ENCODE results near the gene CACHD1. TPM values are rescaled to one million over a fixed set of nuclear protein-coding genes. Genes with fewer than 3 reads are reported as not detected.

CACHD1 gene
- polyA plus RNA-seq, 3 donors, result 3.5 to 9.1 (median 7.6) TPM

DNA sequence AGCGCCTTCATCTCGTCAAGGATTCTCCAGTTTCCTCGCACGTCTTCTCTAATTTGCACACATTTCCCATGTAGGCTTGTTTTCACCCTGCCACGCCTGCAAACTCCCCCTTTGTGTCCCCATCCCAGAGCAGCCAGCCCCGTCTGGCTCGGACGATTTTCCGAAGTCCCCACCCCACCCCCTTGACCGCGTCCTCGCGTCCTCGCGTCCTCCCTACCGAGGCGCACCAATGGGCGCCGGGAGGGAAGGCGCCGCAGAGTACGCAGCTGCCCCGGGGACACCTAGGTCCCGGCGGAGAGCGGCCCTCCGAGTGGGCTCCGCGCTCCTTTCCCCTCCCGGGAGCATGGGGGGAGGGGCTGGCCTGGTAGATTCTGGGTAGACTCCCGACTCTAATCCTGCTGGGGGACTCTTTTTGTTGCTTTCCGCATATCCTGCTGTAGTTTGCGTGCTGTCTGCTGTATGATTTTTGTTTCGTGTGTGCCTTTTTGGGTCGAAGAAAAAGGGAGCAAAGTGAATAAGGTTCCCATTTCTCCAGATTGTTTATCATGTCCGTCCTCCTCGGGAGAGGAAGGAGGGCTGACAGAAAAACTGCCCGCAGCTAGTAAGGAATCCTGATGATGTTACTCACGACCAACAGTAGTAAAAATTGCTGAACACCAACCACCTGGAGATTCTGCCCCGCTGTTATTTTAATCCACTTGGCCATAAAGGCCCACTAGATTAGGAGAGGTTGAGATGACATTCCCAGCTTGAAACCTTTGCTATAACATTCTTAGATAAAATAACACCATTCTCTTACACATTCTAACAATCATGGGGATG, 1.5 kb downstream of the CACHD1 start:
- 1 to 2% (median 2%) methylated on average over 40 of the region's 40 CpGs for WGBS, 3 donors

DNA sequence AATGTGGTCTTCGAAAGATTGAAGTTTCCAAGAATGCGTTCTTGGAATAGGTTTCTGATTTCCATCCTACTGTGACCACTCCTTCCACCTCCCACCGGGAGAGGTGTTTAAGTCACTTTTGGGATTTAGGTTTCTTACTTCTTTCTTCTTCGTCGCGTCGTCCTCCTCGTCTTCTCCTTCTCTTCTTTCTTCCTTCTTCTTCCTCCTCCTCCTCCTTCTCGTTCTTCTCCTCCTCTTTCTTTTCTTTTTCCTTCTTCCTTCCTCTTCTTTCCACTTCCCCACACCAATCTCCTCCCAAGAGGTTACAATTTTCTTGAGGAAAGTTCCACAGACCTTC, 2.1 kb downstream of the CACHD1 start:
- WGBS, 3 donors, result 38 to 45% (median 44%) methylated on average over 9 of the region's 9 CpGs
- no peak overlapping the region for H3K27ac ChIP-seq (ENCODE audit: low read depth, low read length)

More for the DNA sequence above, 1.5 kb downstream of the CACHD1 start:
- no peak overlapping the region for H3K27ac ChIP-seq (ENCODE audit: low read depth, low read length)

DNA sequence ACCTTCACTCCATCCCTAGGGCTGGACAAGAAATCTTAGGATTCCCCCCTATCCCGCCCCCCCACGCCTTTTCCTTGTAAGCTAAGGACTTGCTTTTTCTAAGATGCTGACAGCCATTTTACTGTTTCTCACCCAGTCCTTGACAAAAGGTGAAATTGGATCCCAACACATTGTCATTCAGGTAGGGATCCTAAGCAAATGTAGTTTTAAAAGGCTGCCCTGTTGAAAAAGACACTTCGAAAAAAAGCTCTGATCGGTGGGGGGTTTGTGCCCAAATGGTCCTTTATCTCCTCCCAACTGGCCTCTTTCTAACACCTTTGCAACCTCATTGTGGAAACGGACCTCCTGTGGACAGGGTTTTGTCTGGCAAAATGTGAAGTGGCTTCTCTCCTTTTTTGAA, 2.9 kb downstream of the CACHD1 start:
- H3K27ac ChIP-seq (ENCODE audit: low read depth, low read length), result no peak overlapping the region
- 86 to 94% (median 88%) methylated on average over 5 of the region's 5 CpGs for WGBS, 3 donors

DNA sequence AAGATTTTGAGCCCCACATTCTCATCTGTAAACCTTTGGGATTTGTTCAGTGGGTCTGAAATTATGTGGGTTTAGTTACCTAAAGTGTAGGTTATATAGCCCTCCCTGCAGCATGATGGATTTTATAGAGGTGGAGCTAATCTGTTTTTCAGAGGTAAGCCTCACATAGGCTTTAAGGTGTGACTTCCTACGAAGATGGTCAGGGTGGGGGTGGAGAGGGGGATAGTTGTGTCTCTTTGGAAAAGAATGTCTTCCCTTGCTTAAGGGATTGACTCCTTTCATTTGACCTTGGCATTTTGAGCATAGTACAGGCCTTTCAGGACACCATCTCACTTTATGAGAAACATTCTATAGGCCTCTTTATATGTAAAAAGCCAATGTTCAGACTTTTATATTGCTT, 3.4 kb downstream of the CACHD1 start:
- no peak overlapping the region for H3K27ac ChIP-seq (ENCODE audit: low read depth, low read length)
- 64 to 85% (median 76%) methylated on average over 1 of the region's 1 CpG for WGBS, 3 donors

DNA sequence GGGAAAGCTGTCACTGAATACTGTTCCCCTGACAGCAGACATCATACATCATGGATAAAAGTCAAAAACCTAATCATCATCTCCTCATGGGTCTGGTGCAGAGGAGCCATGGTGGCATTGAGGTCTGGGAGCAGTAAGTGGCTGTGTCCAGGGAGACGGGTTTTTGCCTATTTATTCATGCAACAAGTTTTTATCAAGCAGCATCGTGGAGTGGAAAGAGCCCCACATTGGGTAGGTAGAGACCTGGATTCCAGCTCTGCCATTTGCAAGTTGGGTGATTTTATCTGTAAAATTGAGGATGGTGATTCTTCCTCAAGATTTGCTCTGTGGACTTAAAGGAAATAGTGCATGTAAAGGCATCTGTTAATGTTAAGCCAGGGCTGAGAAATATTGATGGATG, 4.2 kb downstream of the CACHD1 start:
- no peak overlapping the region for H3K27ac ChIP-seq (ENCODE audit: low read depth, low read length)
- WGBS, 3 donors, result 58 to 90% (median 88%) methylated on average over 2 of the region's 2 CpGs

DNA sequence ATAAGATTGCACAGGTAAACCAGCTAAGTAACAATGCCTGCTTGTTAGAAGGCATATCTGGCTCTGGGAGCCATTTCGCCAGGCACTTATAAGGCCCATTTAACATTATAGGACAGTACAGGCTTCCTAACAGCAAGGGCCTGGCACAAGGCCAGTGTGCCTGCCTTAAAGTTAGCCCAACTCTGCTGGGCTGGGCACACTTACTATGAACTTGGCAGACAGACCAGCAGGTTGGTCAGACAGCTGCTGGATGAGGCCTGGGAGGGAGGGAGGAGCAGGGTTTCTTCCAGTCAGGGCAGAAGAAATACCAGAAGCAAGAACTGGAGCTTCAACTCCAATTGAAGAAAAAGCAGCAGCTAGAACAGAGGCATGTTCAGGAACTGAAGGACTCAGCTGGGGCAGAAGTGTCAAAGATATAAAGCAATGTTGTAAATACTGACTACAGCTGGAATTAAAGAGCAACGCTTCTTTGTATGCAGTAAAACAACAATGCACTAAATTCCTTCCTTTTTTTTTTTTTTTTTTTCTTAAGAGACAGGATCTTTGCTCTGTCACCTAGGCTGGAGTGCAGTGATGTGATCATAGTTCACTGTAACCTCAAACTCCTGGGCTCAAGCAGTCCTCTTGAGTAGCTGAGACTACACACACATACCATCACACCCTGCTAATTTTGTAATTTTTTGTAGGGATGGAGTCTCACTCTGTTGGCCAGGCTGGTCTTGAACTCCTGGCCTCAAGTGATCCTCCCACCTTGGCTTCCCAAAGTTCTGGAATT, 4.9 kb downstream of the CACHD1 start:
- H3K27ac ChIP-seq (ENCODE audit: low read depth, low read length), result no peak overlapping the region
- 32 to 82% (median 80%) methylated on average over 2 of the region's 2 CpGs for WGBS, 3 donors

- 50 to 62% (median 54%) methylated on average over 4 of the region's 4 CpGs for WGBS, 3 donors
- no peak overlapping the region for H3K27ac ChIP-seq (ENCODE audit: low read depth, low read length)
Observed at GRCh38 chr1:64476251-64476952, 6.5 kb downstream of the CACHD1 start.

DNA sequence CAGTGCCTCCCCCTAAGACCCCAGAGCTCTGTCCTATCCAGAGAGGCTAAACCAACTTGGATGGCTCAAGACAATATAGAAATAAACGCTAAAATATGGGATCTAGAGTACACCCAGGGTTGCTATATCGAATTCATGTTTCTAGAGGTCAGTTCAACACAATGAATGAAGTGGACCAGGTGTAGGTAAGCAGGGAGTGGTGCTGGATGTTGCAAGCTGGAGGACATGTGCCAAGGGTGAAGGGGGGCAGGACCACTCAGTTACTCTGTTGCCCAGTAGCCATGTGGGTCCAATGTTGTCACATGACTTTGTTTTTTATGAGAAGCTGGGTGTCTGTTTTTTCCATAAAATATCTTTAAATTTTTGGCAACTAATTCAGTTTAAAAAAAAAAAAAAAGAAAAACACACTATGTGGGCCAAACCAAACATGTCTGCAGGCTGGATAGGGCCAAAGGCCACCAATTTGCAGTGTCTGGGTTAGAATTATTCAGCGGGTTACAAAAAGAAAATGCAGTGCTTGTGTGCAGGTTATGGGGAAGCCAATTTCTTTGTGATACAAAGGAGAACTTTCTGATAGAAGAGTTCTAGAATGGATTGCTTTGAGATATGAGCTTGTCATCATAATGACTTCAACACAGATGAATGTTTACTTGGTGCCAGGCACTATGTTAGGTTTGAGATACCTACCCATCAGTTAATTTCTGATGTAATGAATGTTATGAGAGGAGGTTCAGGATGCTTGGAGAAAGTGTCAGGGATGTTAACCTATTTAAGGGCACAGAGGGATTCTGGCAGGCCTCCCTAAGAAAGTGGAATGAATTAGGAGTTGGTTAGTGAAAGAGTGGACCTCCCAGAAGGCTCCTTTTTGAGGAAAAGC, 8.9 kb downstream of the CACHD1 start:
- no peak overlapping the region for H3K27ac ChIP-seq (ENCODE audit: low read depth, low read length)

GRCh38 chr1:64479874-64480273, 9.9 kb downstream of the CACHD1 start:
- WGBS, 3 donors, result 94 to 98% (median 94%) methylated on average over 1 of the region's 1 CpG

More for the DNA sequence above, 8.9 kb downstream of the CACHD1 start:
- 59 to 82% (median 81%) methylated on average over 3 of the region's 3 CpGs for WGBS, 3 donors

DNA sequence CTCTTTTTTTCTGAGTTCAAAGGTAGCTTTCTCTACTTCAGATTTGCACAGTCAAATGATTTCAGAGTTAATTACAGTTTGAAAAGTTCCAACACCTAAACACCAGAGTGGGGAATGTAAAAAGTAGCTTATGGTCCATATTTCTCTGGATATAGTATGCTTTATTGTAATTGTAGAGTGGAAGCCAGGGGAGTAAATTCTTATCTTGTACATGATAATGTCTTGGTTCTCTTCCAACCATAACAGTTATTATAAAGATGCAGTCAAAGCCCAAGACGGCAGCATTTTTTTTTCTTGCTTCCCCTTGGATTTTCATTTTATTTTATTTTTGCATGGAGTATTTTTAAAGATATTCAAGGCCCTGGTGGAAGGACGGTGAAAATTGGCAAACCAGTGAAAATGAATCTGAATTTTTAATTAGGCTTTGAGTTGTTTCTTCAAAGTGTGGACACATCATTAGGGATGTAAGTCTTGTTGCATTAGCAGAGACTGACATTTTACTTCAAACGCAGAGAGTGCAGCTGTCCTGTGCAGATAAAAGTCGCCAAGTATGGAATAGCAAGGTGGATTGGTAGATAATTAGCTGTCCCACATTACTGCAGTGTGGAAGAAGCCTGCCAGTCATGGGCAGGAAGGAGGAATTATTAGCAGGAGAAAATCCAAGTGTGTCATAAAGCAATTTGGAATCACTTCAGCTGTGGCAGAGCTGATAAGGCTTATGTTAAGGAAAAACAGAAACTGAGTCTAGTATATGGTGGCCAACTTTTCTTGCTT, 11.3 kb downstream of the CACHD1 start:
- 39 to 67% (median 62%) methylated on average over 4 of the region's 4 CpGs for WGBS, 3 donors
- H3K27ac ChIP-seq (ENCODE audit: low read depth, low read length), result no peak overlapping the region

More at GRCh38 chr1:64479874-64480273, 9.9 kb downstream of the CACHD1 start:
- H3K27ac ChIP-seq (ENCODE audit: low read depth, low read length), result no peak overlapping the region

DNA sequence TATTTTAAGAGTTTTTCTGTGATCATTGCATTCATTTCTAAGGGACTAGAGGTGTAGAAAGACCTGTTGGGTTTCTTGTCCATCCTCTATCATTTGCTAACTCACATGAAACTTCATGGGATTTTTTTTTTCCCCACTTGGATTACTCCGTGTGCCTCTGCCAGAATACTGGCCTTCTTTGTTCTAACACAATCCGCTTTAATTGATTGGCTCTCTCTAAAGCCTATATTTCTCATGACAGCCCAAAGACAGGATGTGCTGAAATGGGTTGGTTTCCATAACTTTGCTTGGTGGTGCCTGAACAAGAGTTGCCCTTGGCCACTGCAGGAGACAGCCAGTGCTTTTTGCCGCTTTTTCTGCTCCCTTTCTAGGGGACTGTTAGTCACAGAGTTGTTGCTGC, 12.2 kb downstream of the CACHD1 start:
- 75 to 86% (median 85%) methylated on average over 3 of the region's 3 CpGs for WGBS, 3 donors

DNA sequence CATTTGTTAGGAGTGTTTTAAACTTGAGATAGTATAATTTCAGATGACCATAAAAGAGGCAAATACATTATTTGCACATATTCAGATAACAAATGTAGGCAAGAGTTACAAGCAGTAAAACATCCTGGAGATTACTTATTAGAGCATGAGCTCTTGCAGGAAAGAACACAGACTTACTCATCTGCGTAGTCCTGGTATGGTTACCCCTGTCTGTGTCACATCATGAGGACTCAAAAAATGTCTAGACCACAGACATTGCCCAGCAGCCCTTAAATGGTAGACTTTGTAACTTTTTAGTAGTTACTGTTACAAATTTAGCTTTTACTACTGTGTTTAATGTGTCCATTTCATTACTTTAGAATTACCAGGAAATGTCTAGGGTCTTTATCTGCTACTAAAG, 12.8 kb downstream of the CACHD1 start:
- WGBS, 3 donors, result 88 to 100% (median 95%) methylated on average over 1 of the region's 1 CpG

More for the DNA sequence above, 12.2 kb downstream of the CACHD1 start:
- H3K27ac ChIP-seq (ENCODE audit: low read depth, low read length), result no peak overlapping the region

GRCh38 chr1:64483731-64484414, 13.9 kb downstream of the CACHD1 start:
- 94 to 96% (median 95%) methylated on average over 7 of the region's 7 CpGs for WGBS, 3 donors
- H3K27ac ChIP-seq (ENCODE audit: low read depth, low read length), result no peak overlapping the region

More for the DNA sequence above, 12.8 kb downstream of the CACHD1 start:
- H3K27ac ChIP-seq (ENCODE audit: low read depth, low read length), result no peak overlapping the region

DNA sequence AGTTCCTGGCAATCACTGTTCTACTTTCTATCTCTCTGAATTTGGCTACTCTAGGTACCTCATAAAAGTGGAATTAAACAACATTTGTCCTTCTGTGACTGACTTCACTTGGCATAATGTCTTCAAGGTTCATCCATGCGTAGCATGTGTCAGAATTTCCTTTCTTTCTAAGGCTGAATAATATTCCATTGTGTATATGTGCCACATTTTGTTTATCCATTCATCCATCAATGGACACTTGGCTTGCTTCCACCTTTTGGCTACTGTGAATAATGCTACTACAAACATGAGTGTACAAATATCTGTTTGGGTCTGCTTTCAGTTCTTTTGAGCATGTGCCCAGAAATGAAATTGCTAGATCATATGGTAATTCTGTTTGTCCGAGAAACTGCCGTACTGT, 14.7 kb downstream of the CACHD1 start:
- WGBS, 3 donors, result 66 to 79% (median 69%) methylated on average over 3 of the region's 3 CpGs
- H3K27ac ChIP-seq (ENCODE audit: low read depth, low read length), result no peak overlapping the region

GRCh38 chr1:64486193-64486592, 16.3 kb downstream of the CACHD1 start:
- WGBS, 3 donors, result 76 to 84% (median 84%) methylated on average over 7 of the region's 7 CpGs
- no peak overlapping the region for H3K27ac ChIP-seq (ENCODE audit: low read depth, low read length)

DNA sequence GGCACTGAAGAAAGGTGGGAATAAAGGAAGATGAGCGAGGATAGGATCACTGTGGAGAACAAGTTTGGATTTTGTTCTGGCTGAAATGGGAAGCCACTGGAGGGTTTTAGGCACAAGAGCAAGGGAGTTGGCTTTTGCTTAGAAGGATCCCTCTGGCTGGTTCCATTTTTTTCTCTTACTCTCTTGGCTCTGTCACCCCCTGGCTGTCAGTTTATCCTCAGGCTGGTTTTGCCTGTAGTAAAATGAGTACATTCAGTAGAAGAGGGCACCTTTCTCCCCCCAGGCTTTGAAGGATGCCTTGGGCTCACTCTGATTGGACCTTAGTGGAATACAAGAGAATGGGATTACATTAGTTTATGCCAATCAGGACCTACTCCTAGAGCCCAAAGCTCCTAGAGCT, 17.1 kb downstream of the CACHD1 start:
- no peak overlapping the region for H3K27ac ChIP-seq (ENCODE audit: low read depth, low read length)
- WGBS, 3 donors, result 94 to 98% (median 96%) methylated on average over 1 of the region's 1 CpG

- 82 to 87% (median 86%) methylated on average over 2 of the region's 2 CpGs for WGBS, 3 donors
- no peak overlapping the region for H3K27ac ChIP-seq (ENCODE audit: low read depth, low read length)
Observed at GRCh38 chr1:64488862-64489261, 18.9 kb downstream of the CACHD1 start.

Data from adipose tissue (tissue), 3 donors.